CD14-positive monocyte (primary cell): Measurements from ENCODE around the gene NFATC2IP. TPM values are rescaled to one million over a fixed set of nuclear protein-coding genes. Genes with fewer than 3 reads are reported as not detected.

Experiments used
- DNase-seq, 3 donors: peaks; one replicate each; pipeline ENCODE4 v3.0.0-alpha.2; 2011 to 2022
- H2AFZ ChIP-seq: 2 replicates; pipeline ENCODE4 v1.6.0; 2012; ENCODE audit warnings: mild to moderate bottlenecking, low read depth, low read length, inconsistent platforms; ENCODE audit not compliant: insufficient read depth, poor library complexity, severe bottlenecking
- H3K27ac ChIP-seq, 2 donors: 1 replicate in 1 of 2; 2 replicates in 1 of 2; pipeline ENCODE4 v1.5.1; 2012 to 2013; ENCODE audit warnings: low read length in 2 of 2, control low read depth in 1 of 2, inconsistent platforms in 1 of 2, low read depth in 1 of 2, mild to moderate bottlenecking in 1 of 2
- H3K27me3 ChIP-seq, 2 donors: one replicate each; pipeline versions ENCODE4 v1.6.0 to v1.6.1; 2011 to 2013; ENCODE audit warnings: low read length in 2 of 2; ENCODE audit not compliant: control insufficient read depth in 2 of 2, insufficient read depth in 2 of 2
- H3K36me3 ChIP-seq, 2 donors: replicated peaks in 1 of 2; 1 replicate in 1 of 2; 2 replicates in 1 of 2; pipeline versions ENCODE4 v1.5.1 to v1.6.1; 2012 to 2013; ENCODE audit warnings: low read length in 2 of 2, control low read depth in 1 of 2, inconsistent platforms in 1 of 2, mild to moderate bottlenecking in 1 of 2; ENCODE audit not compliant: insufficient read depth in 2 of 2, control insufficient read depth in 1 of 2
- H3K4me1 ChIP-seq, 2 donors: 1 replicate in 1 of 2; 2 replicates in 1 of 2; pipeline versions ENCODE4 v1.5.1 to v1.6.1; 2012 to 2013; ENCODE audit warnings: low read length in 2 of 2, control low read depth in 1 of 2, inconsistent platforms in 1 of 2, mild to moderate bottlenecking in 1 of 2, moderate library complexity in 1 of 2; ENCODE audit not compliant: insufficient read depth in 2 of 2, control insufficient read depth in 1 of 2
- H3K4me2 ChIP-seq: replicated peaks from 2 replicates; pipeline ENCODE3; 2012; ENCODE audit warnings: low read length, moderate library complexity, mild to moderate bottlenecking; ENCODE audit not compliant: poor library complexity, severe bottlenecking; ENCODE audit errors: extremely low read depth
- H3K4me3 ChIP-seq, 3 experiments: fragments of 200-600 bp in 1 of 3; sonication (generic) in 1 of 3; replicated peaks in 1 of 3; 1 replicate in 2 of 3; 2 replicates in 1 of 3; pipeline ENCODE4 v1.5.1; 2011 to 2013; ENCODE audit warnings: low read length in 3 of 3, mild to moderate bottlenecking in 3 of 3, control low read depth in 2 of 3, low read depth in 2 of 3, inconsistent platforms in 1 of 3, moderate library complexity in 1 of 3
- H3K79me2 ChIP-seq: 2 replicates; pipeline ENCODE4 v1.6.0; 2012; ENCODE audit warnings: mild to moderate bottlenecking, control low read depth, inconsistent platforms, low read length, moderate library complexity; ENCODE audit not compliant: insufficient read depth
- H3K9ac ChIP-seq: 2 replicates; pipeline ENCODE4 v1.6.0; 2017; ENCODE audit warnings: low read length, mild to moderate bottlenecking; ENCODE audit not compliant: insufficient read depth, poor library complexity, severe bottlenecking
- H3K9me3 ChIP-seq, 2 donors: replicated peaks in 1 of 2; 1 replicate in 1 of 2; 2 replicates in 1 of 2; pipeline versions ENCODE4 v1.5.1 to v1.6.1; 2012 to 2013; ENCODE audit warnings: low read length in 2 of 2, control low read depth in 1 of 2; ENCODE audit not compliant: control insufficient read depth in 1 of 2, insufficient read depth in 1 of 2
- H4K20me1 ChIP-seq: 2 replicates; pipeline ENCODE4 v1.6.0; 2012; ENCODE audit warnings: mild to moderate bottlenecking, low read length, control low read depth, moderate library complexity; ENCODE audit not compliant: insufficient read depth
- H3K27ac Mint-ChIP-seq, 7 donors: one replicate each; pipeline ENCODE4 v1.8.0; 2020; ENCODE audit warnings: mild to moderate bottlenecking in 7 of 7, mixed read lengths in 7 of 7, moderate library complexity in 6 of 7, inconsistent platforms in 2 of 7
- H3K27me3 Mint-ChIP-seq, 3 donors: one replicate each; pipeline ENCODE4 v1.8.0; 2021 to 2022; ENCODE audit warnings: low read depth in 3 of 3, mild to moderate bottlenecking in 3 of 3, mixed read lengths in 3 of 3, moderate library complexity in 3 of 3, inconsistent platforms in 1 of 3
- H3K36me3 Mint-ChIP-seq, 2 donors: one replicate each; pipeline ENCODE4 v1.8.0; 2020; ENCODE audit warnings: mixed read lengths in 2 of 2, inconsistent platforms in 1 of 2, mild to moderate bottlenecking in 1 of 2
- H3K4me1 Mint-ChIP-seq: one replicate; pipeline ENCODE4 v1.8.0; 2020; ENCODE audit warnings: mild to moderate bottlenecking, mixed read lengths
- H3K4me3 Mint-ChIP-seq, 2 donors: one replicate each; pipeline ENCODE4 v1.8.0; 2020; ENCODE audit warnings: mild to moderate bottlenecking in 2 of 2, mixed read lengths in 2 of 2, moderate library complexity in 1 of 2
- H3K9me3 Mint-ChIP-seq, 7 donors: one replicate each; pipeline ENCODE4 v1.8.0; 2020 to 2022; ENCODE audit warnings: mixed read lengths in 7 of 7, mild to moderate bottlenecking in 6 of 7, moderate library complexity in 6 of 7, inconsistent platforms in 2 of 7
- WGBS: methylation state at CpG from one replicate; pipeline ENCODE4 v1.1.5; 2013; ENCODE audit warnings: missing lambda C conversion rate; ENCODE audit not compliant: insufficient coverage; 5-methylcytosine and 5-hydroxymethylcytosine counted together
- intact Hi-C, 2 donors: fragments of 100-400 bp; cut with micrococcal nuclease; formaldehyde crosslinking; loops; one replicate each; pipeline versions ENCODE4 v1.15.0 to v1.15.1; 2023
- polyA plus RNA-seq, 3 donors: library from polyadenylated mRNA; depleted of rRNA in 1 of 3; unstranded in 2 of 3; stranded (reverse) in 1 of 3; fragments of 300-500 nt in 2 of 3; fragments of >200 nt in 1 of 3; fragmentation: Illumina TruSeq in 2 of 3; gene quantifications; 1 replicate in 2 of 3; 2 replicates in 1 of 3; pipeline ENCODE4 v1.2.3, GENCODE V29; 2012 to 2021
- TF ChIP-seq, protein P1 (sequence below): fragments of 200-600 bp; IDR thresholded peaks from one replicate; pipeline ENCODE4 v1.8.0; 2022; ENCODE audit warnings: antibody characterized with exemption, mild to moderate bottlenecking

The NFATC2IP gene
- polyA plus RNA-seq, 3 donors: 17.5 to 125 (median 18.4) TPM

- WGBS: 100% methylated on average over 11 of the region's 13 CpGs
- DNase-seq: no peak
- Mint-ChIP-seq H3K27ac (no peak overlapping the region), H3K4me3 (peak overlapping the region in 1 of 2 donors; percentile 31), H3K36me3 (peaks cover 78 to 90% of the 10 kb centered on the region in 2 donors), H3K27me3 (peaks cover 8 to 23% (median 21%) of the 10 kb centered on the region in 3 donors), H3K9me3 (peaks cover 14 to 26% (median 21%) of the 10 kb centered on the region in 7 donors), H3K4me1 (peaks cover 21% of the 10 kb centered on the region)
- Histone ChIP-seq H3K36me3 (peaks cover 65 to 81% of the 10 kb centered on the region in 2 donors), H3K79me2 (no peaks in the 10 kb centered on the region), H3K27me3 (peaks cover 0 to 4% of the 10 kb centered on the region in 2 donors), H2AFZ (no peak overlapping the region), H3K4me2 (no peak overlapping the region), H3K9me3 (peaks cover 0 to 15% of the 10 kb centered on the region in 2 donors), H3K4me1 (peaks cover 20 to 21% of the 10 kb centered on the region in 2 donors), H3K27ac (no peak overlapping the region), H3K9ac (no peak overlapping the region), H3K4me3 (no peak overlapping the region), H4K20me1 (peaks cover 24% of the 10 kb centered on the region)
- TF ChIP-seq, protein P1, sequence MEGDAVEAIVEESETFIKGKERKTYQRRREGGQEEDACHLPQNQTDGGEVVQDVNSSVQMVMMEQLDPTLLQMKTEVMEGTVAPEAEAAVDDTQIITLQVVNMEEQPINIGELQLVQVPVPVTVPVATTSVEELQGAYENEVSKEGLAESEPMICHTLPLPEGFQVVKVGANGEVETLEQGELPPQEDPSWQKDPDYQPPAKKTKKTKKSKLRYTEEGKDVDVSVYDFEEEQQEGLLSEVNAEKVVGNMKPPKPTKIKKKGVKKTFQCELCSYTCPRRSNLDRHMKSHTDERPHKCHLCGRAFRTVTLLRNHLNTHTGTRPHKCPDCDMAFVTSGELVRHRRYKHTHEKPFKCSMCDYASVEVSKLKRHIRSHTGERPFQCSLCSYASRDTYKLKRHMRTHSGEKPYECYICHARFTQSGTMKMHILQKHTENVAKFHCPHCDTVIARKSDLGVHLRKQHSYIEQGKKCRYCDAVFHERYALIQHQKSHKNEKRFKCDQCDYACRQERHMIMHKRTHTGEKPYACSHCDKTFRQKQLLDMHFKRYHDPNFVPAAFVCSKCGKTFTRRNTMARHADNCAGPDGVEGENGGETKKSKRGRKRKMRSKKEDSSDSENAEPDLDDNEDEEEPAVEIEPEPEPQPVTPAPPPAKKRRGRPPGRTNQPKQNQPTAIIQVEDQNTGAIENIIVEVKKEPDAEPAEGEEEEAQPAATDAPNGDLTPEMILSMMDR: no peak
- intact Hi-C loops: no loop called here
Observed at GRCh38 chr16:28986492-28986891, 35.8 kb downstream of the NFATC2IP start.

- no peak overlapping the region for H3K4me2 ChIP-seq
- TF ChIP-seq, protein P1: no peak
- no peak overlapping the region for H3K27ac Mint-ChIP-seq
- H3K9me3 Mint-ChIP-seq: peaks cover 9 to 20% (median 17%) of the 10 kb centered on the region in 7 donors
- no peak for DNase-seq
- H3K4me3 ChIP-seq: no peak overlapping the region
- H3K27me3 Mint-ChIP-seq: peaks cover 5 to 21% (median 20%) of the 10 kb centered on the region in 3 donors
- no peaks in the 10 kb centered on the region for H3K79me2 ChIP-seq
- H3K9me3 ChIP-seq: peaks cover 0 to 12% of the 10 kb centered on the region in 2 donors
- intact Hi-C loops: no loop called here
- H3K4me3 Mint-ChIP-seq: no peak overlapping the region
- H4K20me1 ChIP-seq: peaks cover 17% of the 10 kb centered on the region
- H3K27me3 ChIP-seq: peaks cover 0 to 4% of the 10 kb centered on the region in 2 donors
- peaks cover 21% of the 10 kb centered on the region for H3K4me1 Mint-ChIP-seq
- 100% methylated on average over 3 of the region's 4 CpGs for WGBS
- H3K27ac ChIP-seq: no peak overlapping the region
- H3K9ac ChIP-seq: no peak overlapping the region
- H3K4me1 ChIP-seq: peaks cover 20 to 21% of the 10 kb centered on the region in 2 donors
- H3K36me3 Mint-ChIP-seq: peaks cover 70 to 82% of the 10 kb centered on the region in 2 donors
- H3K36me3 ChIP-seq: peaks cover 57 to 73% of the 10 kb centered on the region in 2 donors
- H2AFZ ChIP-seq: no peak overlapping the region
Observed at GRCh38 chr16:28987170-28987853, 36.6 kb downstream of the NFATC2IP start.
